Measurements from ENCODE around the gene ICOS. TPM values are rescaled to one million over a fixed set of nuclear protein-coding genes. Genes with fewer than 3 reads are reported as not detected.
"Not testable (repeated sequence)": the region's sequence is repeated elsewhere in the genome, so short reads cannot be mapped to it uniquely, and the experiment has no call there.

Gene ICOS
- total RNA-seq, 2 donors from 2014 or later, result not detected

DNA sequence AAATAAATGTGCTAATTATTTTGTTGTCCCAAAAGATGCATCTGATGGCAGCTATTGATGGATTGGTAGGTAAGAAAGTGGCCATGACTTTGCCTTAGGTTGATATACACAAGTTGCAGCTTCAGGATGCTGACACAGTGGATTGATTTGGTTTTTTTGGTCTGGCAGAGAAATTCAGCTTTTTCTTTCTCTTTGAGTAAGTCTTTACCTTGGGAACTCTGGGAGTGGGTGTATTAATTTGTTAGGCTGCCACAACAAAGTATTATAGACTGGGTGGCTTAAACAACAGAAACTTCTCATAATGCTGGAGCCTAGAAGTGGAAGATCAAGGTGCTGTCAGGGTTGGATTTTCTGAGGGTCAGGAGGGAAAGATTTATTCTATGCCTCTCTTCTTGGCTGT, 19.8 kb upstream of the ICOS start:
- peaks cover 0 to 4% of the 10 kb centered on the region in 2 donors for H3K4me1 ChIP-seq
- no peak for DNase-seq (ENCODE audit: low spot score)
- H3K36me3 ChIP-seq, result no peaks in the 10 kb centered on the region
- H3K9me3 ChIP-seq, result no peaks in the 10 kb centered on the region
- no peak overlapping the region for H3K27ac ChIP-seq
- TF ChIP-seq, protein P1, sequence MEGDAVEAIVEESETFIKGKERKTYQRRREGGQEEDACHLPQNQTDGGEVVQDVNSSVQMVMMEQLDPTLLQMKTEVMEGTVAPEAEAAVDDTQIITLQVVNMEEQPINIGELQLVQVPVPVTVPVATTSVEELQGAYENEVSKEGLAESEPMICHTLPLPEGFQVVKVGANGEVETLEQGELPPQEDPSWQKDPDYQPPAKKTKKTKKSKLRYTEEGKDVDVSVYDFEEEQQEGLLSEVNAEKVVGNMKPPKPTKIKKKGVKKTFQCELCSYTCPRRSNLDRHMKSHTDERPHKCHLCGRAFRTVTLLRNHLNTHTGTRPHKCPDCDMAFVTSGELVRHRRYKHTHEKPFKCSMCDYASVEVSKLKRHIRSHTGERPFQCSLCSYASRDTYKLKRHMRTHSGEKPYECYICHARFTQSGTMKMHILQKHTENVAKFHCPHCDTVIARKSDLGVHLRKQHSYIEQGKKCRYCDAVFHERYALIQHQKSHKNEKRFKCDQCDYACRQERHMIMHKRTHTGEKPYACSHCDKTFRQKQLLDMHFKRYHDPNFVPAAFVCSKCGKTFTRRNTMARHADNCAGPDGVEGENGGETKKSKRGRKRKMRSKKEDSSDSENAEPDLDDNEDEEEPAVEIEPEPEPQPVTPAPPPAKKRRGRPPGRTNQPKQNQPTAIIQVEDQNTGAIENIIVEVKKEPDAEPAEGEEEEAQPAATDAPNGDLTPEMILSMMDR (IDR thresholded peaks at IDR 0.05), result no peak
- no peaks in the 10 kb centered on the region for H3K27me3 ChIP-seq
- H3K4me3 ChIP-seq, result no peak overlapping the region

- Histone ChIP-seq H3K27me3 (no peaks in the 10 kb centered on the region), H3K27ac (no peak overlapping the region), H3K9me3 (no peaks in the 10 kb centered on the region), H3K4me1 (peaks cover 0 to 4% of the 10 kb centered on the region in 2 donors), H3K4me3 (no peak overlapping the region), H3K36me3 (no peaks in the 10 kb centered on the region)
- TF ChIP-seq, protein P1 (IDR thresholded peaks at IDR 0.05), result no peak
- DNase-seq (ENCODE audit: low spot score), result no peak
Observed at GRCh38 chr2:203918264-203918663, 18.3 kb upstream of the ICOS start.

GRCh38 chr2:203918839-203919238, 17.7 kb upstream of the ICOS start:
- no peak for DNase-seq (ENCODE audit: low spot score)
- Histone ChIP-seq H3K4me1 (peaks cover 0 to 4% of the 10 kb centered on the region in 2 donors), H3K9me3 (no peaks in the 10 kb centered on the region), H3K27ac (no peak overlapping the region), H3K36me3 (no peaks in the 10 kb centered on the region), H3K4me3 (no peak overlapping the region), H3K27me3 (no peaks in the 10 kb centered on the region)
- TF ChIP-seq, protein P1 (IDR thresholded peaks at IDR 0.05), result no peak

GRCh38 chr2:203925512-203926158, 10.9 kb upstream of the ICOS start:
- Histone ChIP-seq H3K27me3 (no peaks in the 10 kb centered on the region), H3K4me3 (no peak overlapping the region), H3K27ac (no peak overlapping the region), H3K9me3 (no peaks in the 10 kb centered on the region), H3K4me1 (no peaks in the 10 kb centered on the region), H3K36me3 (no peaks in the 10 kb centered on the region)
- TF ChIP-seq, protein P1 (IDR thresholded peaks at IDR 0.05), result no peak
- DNase-seq (ENCODE audit: low spot score), result no peak

DNA sequence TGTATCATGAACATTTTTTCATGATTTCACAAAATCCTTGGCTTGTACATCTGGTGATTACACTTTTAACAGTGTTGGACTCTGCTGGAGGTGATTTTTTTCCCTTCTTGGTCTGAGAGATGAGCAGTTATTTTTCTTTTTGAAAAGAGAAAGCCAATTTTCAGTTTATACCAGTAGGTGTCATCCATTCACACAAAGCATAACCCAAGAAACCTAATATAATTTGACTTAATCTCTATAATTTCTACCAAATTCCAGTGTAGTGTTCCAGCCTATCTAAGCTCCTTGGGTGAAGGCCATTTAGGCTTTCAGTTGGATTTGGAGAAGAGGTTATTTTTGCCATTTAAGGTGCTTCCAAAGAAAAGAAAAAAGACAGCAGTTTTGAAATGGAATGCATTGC, 7.7 kb upstream of the ICOS start:
- no peaks in the 10 kb centered on the region for H3K4me1 ChIP-seq
- H3K27ac ChIP-seq, result no peak overlapping the region
- H3K9me3 ChIP-seq, result no peaks in the 10 kb centered on the region
- no peaks in the 10 kb centered on the region for H3K27me3 ChIP-seq
- TF ChIP-seq, protein P1 (IDR thresholded peaks at IDR 0.05), result peak in 1 of 2 donors; percentile 29
- no peaks in the 10 kb centered on the region for H3K36me3 ChIP-seq
- H3K4me3 ChIP-seq, result no peak overlapping the region
- DNase-seq (ENCODE audit: low spot score), result no peak

DNA sequence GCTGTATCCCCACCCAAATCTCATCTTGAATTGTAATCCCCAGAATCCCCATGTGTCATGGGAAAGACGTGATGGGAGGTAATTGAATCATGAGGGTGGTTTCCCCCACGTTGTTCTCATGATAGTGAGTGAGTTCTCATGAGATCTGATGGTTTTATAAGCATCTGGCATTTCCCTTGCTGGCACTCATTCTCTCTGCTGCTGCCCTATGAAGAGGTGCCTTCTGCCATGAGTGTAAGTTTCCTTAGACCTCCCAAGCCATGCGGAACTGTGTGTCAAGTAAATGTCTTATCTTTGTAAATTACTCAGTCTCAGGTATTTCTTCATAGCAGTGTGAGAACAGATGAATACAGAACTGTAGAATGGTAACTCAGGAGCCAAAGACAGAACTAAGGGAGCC, 5.3 kb upstream of the ICOS start:
- not testable (repeated sequence) for DNase-seq (ENCODE audit: low spot score); H3K36me3 ChIP-seq; H3K27ac ChIP-seq; H3K4me1 ChIP-seq; H3K9me3 ChIP-seq; H3K27me3 ChIP-seq; H3K4me3 ChIP-seq

Measured in right atrium auricular region (tissue), 2 donors.